T47D (cell line): ENCODE results near the gene GNA12.

ENCODE experiments used
- DNase-seq, 2 experiments: peaks; one replicate each; pipeline versions ENCODE4 v3.0.0 to v3.0.0-alpha.2; 2011 to 2012; ENCODE audit warnings: low read depth in 1 of 2, low spot score in 1 of 2
- JUND ChIP-seq: IDR thresholded peaks from 2 replicates; pipeline ENCODE4 v1.6.1; 2012; ENCODE audit warnings: low read depth
- in situ Hi-C: cut with HindIII; loops from 2 replicates; pipeline ENCODE4 v1.10.0; 2016; ENCODE audit warnings: low sequenced_read_pairs, low pct_unique_long_range_greater_than_20kb

The GNA12 gene

GRCh38 chr7:2781636-2782035 is 62.5 kb downstream of the GNA12 start:
- no peak for DNase-seq
- no peak for TF ChIP-seq JUND
- in situ Hi-C loops: no loop called here

- in situ Hi-C loops: no loop called here
- no peak for DNase-seq
- TF ChIP-seq JUND: no peak
Measured at GRCh38 chr7:2779051-2779450, 65.1 kb downstream of the GNA12 start.

- DNase-seq: no peak
Measured at GRCh38 chr7:2777898-2778535, 66.1 kb downstream of the GNA12 start.

GRCh38 chr7:2776401-2776800 is 67.7 kb downstream of the GNA12 start:
- no peak for TF ChIP-seq JUND
- in situ Hi-C loops: no loop called here
- no peak for DNase-seq

More at GRCh38 chr7:2777898-2778535, 66.1 kb downstream of the GNA12 start:
- TF ChIP-seq JUND: no peak
- in situ Hi-C loops: no loop called here

GRCh38 chr7:2775785-2776184 is 68.3 kb downstream of the GNA12 start:
- in situ Hi-C loops: no loop called here
- DNase-seq: no peak
- TF ChIP-seq JUND: no peak

GRCh38 chr7:2775376-2775775 is 68.7 kb downstream of the GNA12 start:
- TF ChIP-seq JUND: no peak
- in situ Hi-C loops: no loop called here
- DNase-seq: no peak

GRCh38 chr7:2774935-2775334 is 69.2 kb downstream of the GNA12 start:
- no peak for TF ChIP-seq JUND
- in situ Hi-C loops: no loop called here
- DNase-seq: no peak

- no peak for TF ChIP-seq JUND
- in situ Hi-C loops: no loop called here
- no peak for DNase-seq
Measured at GRCh38 chr7:2774280-2774679, 69.8 kb downstream of the GNA12 start.

- DNase-seq: no peak
- in situ Hi-C loops: no loop called here
- TF ChIP-seq JUND: no peak
Measured at GRCh38 chr7:2773608-2774007, 70.5 kb downstream of the GNA12 start.

- in situ Hi-C loops: no loop called here
- no peak for TF ChIP-seq JUND
- DNase-seq: no peak
Measured at GRCh38 chr7:2771274-2771731, 72.8 kb downstream of the GNA12 start.

GRCh38 chr7:2764621-2765020 is 79.5 kb downstream of the GNA12 start:
- in situ Hi-C loops: no loop called here
- TF ChIP-seq JUND: no peak
- DNase-seq: no peak

GRCh38 chr7:2763597-2763996 is 80.5 kb downstream of the GNA12 start:
- no peak for DNase-seq
- no peak for TF ChIP-seq JUND
- in situ Hi-C loops: no loop called here

GRCh38 chr7:2761801-2762497 is 82.2 kb downstream of the GNA12 start:
- in situ Hi-C loops: no loop called here
- no peak for TF ChIP-seq JUND
- DNase-seq: no peak

- no peak for DNase-seq
- in situ Hi-C loops: no loop called here
- no peak for TF ChIP-seq JUND
Measured at GRCh38 chr7:2761131-2761624, 82.9 kb downstream of the GNA12 start.
